Smooth muscle cell (in vitro differentiated cells): Measurements from ENCODE around the gene SSX1. TPM values are rescaled to one million over a fixed set of nuclear protein-coding genes. Genes with fewer than 3 reads are reported as not detected.
"Not testable (repeated sequence)": the region's sequence is repeated elsewhere in the genome, so short reads cannot be mapped to it uniquely, and the experiment has no call there.

Source experiments
- DNase-seq: peaks from one replicate; lab custom pipeline; 2025; ENCODE audit not compliant: unreplicated experiment; lab: John Stamatoyannopoulos, UW
- H2AFZ ChIP-seq: fragments of 200-600 bp; sonication (generic); 2 replicates; pipeline ENCODE4 v1.6.0; 2016; ENCODE audit warnings: antibody characterized with exemption, low read depth, mild to moderate bottlenecking
- H3F3A ChIP-seq: fragments of 200-600 bp; sonication (generic); 2 replicates; pipeline ENCODE4 v1.6.0; 2017; ENCODE audit warnings: antibody characterized with exemption, low read depth
- H3K27ac ChIP-seq: fragments of 200-600 bp; sonication (generic); 2 replicates; pipeline ENCODE4 v1.5.1; 2016; ENCODE audit warnings: low read depth, mild to moderate bottlenecking
- H3K27me3 ChIP-seq: fragments of 200-600 bp; sonication (generic); 2 replicates; pipeline ENCODE4 v1.6.1; 2016; ENCODE audit warnings: low read depth, mild to moderate bottlenecking
- H3K36me3 ChIP-seq: fragments of 200-600 bp; sonication (generic); 2 replicates; pipeline ENCODE4 v1.5.1; 2016; ENCODE audit warnings: low read depth
- H3K4me1 ChIP-seq: fragments of 200-600 bp; sonication (generic); 2 replicates; pipeline ENCODE4 v1.5.1; 2016; ENCODE audit warnings: low read depth
- H3K4me2 ChIP-seq: fragments of 200-600 bp; sonication (generic); 2 replicates; pipeline ENCODE4 v1.6.0; 2016; ENCODE audit warnings: mild to moderate bottlenecking
- H3K4me3 ChIP-seq: fragments of 200-600 bp; sonication (generic); 2 replicates; pipeline ENCODE4 v1.5.1; 2016; ENCODE audit warnings: mild to moderate bottlenecking
- H3K79me2 ChIP-seq: fragments of 200-600 bp; sonication (generic); 2 replicates; pipeline ENCODE4 v1.6.0; 2016; ENCODE audit warnings: low read depth, mild to moderate bottlenecking
- H3K9ac ChIP-seq: fragments of 200-600 bp; sonication (generic); 2 replicates; pipeline ENCODE4 v1.6.0; 2016; ENCODE audit warnings: low read depth
- H3K9me3 ChIP-seq: fragments of 200-600 bp; sonication (generic); replicated peaks from 2 replicates; pipeline ENCODE4 v1.5.1; 2016; ENCODE audit warnings: low read depth
- H4K20me1 ChIP-seq: fragments of 200-600 bp; sonication (generic); 2 replicates; pipeline ENCODE4 v1.6.0; 2016; ENCODE audit warnings: low read depth
- WGBS: methylation state at CpG from one replicate; pipeline ENCODE4 v1.1.7; 2016; ENCODE audit warnings: low lambda C conversion rate; 5-methylcytosine and 5-hydroxymethylcytosine counted together
- polyA plus RNA-seq: library from polyadenylated mRNA; unstranded; fragments of >200 nt; fragmentation: Nextera tagmentation; extraction: Ambion mirVana; gene quantifications from 2 replicates; pipeline ENCODE4 v1.2.1, GENCODE V29; 2016
- small RNA-seq: library from RNA; depleted of rRNA; stranded (forward); fragments of <200 nt; gene quantifications from one replicate; pipeline ENCODE3, GENCODE V24; 2014
- total RNA-seq: library from RNA; depleted of rRNA; stranded (reverse); fragments of >200 nt; gene quantifications from 2 replicates; pipeline ENCODE4 v1.2.3, GENCODE V29; 2014
- TF ChIP-seq, protein P1 (sequence below): fragments of 200-600 bp; sonication (generic); IDR thresholded peaks from 2 replicates; pipeline ENCODE4 v1.5.1; 2017; ENCODE audit warnings: borderline replicate concordance, mild to moderate bottlenecking, antibody characterized with exemption; ENCODE audit not compliant: insufficient read depth, poor library complexity, severe bottlenecking

The SSX1 gene
- total and polyA plus RNA-seq, 2 experiments from 2014 or later: not detected

DNA sequence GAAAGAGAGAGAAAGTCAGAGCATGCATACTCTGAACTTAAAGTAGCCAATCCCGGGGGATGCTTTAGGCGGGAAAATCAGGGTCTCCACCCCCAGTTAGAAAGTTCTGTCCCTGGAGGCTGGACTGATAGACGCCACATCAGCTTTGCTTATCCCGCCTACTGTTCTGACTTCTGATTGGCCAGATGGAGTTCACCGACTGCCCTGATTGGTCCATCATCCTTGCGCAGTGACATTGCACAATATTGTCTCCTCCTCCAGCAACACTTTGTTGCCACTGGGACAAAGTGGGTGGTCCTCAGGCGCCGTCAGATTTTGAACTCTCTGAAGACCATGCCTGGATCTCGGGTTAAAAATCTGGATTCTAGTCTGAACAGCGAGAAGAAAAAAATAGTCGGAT, 51.0 kb downstream of the SSX1 start:
- WGBS: 87% methylated on average over 11 of the region's 11 CpGs
- Histone ChIP-seq H3K9ac (no peak overlapping the region), H3K27me3 (no peaks in the 10 kb centered on the region), H3K4me3 (no peak overlapping the region), H3K36me3 (no peaks in the 10 kb centered on the region), H3K9me3 (no peaks in the 10 kb centered on the region), H3K27ac (no peak overlapping the region), H3K4me2 (no peak overlapping the region), H3F3A (no peaks in the 10 kb centered on the region), H4K20me1 (no peaks in the 10 kb centered on the region), H3K4me1 (no peaks in the 10 kb centered on the region), H2AFZ (no peak overlapping the region), H3K79me2 (no peaks in the 10 kb centered on the region)
- TF ChIP-seq, protein P1, sequence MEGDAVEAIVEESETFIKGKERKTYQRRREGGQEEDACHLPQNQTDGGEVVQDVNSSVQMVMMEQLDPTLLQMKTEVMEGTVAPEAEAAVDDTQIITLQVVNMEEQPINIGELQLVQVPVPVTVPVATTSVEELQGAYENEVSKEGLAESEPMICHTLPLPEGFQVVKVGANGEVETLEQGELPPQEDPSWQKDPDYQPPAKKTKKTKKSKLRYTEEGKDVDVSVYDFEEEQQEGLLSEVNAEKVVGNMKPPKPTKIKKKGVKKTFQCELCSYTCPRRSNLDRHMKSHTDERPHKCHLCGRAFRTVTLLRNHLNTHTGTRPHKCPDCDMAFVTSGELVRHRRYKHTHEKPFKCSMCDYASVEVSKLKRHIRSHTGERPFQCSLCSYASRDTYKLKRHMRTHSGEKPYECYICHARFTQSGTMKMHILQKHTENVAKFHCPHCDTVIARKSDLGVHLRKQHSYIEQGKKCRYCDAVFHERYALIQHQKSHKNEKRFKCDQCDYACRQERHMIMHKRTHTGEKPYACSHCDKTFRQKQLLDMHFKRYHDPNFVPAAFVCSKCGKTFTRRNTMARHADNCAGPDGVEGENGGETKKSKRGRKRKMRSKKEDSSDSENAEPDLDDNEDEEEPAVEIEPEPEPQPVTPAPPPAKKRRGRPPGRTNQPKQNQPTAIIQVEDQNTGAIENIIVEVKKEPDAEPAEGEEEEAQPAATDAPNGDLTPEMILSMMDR: no peak
- no peak for DNase-seq

DNA sequence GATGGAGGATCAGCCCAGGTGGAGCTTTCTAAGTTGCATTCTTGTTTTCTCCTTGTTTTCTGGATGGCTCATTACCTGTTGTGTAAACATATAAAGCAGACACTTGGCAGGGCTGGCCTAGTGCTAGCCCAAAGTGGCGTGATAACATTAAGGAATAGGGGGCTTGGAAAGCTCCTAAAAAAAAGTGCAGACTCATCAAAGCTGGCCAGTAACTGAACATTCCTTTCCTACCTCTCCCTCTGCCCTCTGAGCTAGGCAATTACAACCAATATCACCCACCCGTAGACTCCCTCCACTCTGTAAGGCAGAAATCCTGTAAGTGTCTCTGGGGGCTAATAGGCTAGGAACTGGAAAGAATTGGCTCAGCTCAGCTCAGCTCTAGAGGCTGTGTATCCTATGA, 58.8 kb downstream of the SSX1 start:
- not testable (repeated sequence) for H3K9me3 ChIP-seq, H3K36me3 ChIP-seq, H4K20me1 ChIP-seq, H3K9ac ChIP-seq, H3K4me1 ChIP-seq, DNase-seq, H3F3A ChIP-seq, H2AFZ ChIP-seq, H3K79me2 ChIP-seq, H3K27ac ChIP-seq, H3K4me3 ChIP-seq, H3K4me2 ChIP-seq, H3K27me3 ChIP-seq
- 90% methylated on average over 2 of the region's 2 CpGs for WGBS

Small RNA genes lying within 50 kb of the gene (small RNA-seq; reads per million reads assigned to genes)
- gene AC245047.3: not detected
- not detected for gene AC245047.4
- gene RNA5SP503: not detected

Other genes with a start within 250 kb of the SSX1 start
- gene SPACA5, start 248.4 kb upstream of the SSX1 start, total RNA-seq: not detected in 2 replicates
- gene SPACA5, start 248.4 kb upstream of the SSX1 start, polyA plus RNA-seq: not detected in 2 replicates
- gene ZNF630, start 183.8 kb upstream of the SSX1 start, total RNA-seq: 5.0 and 7.9 TPM in 2 replicates
- 2.1 and 2.2 TPM in 2 replicates for gene ZNF630, start 183.8 kb upstream of the SSX1 start, polyA plus RNA-seq
- gene SPACA5B, start 124.8 kb upstream of the SSX1 start, total RNA-seq: not detected in 2 replicates
- gene SPACA5B, start 124.8 kb upstream of the SSX1 start, polyA plus RNA-seq: not detected in 2 replicates
- not detected in 2 replicates for gene SSX5, start 58.6 kb upstream of the SSX1 start, total RNA-seq
- gene SSX5, start 58.6 kb upstream of the SSX1 start, polyA plus RNA-seq: not detected in 2 replicates
- not detected in 2 replicates for gene SSX3, start 101.3 kb downstream of the SSX1 start, total RNA-seq
- gene SSX3, start 101.3 kb downstream of the SSX1 start, polyA plus RNA-seq: not detected in 2 replicates
- gene SSX4, start 128.1 kb downstream of the SSX1 start, total RNA-seq: not detected in 2 replicates
- gene SSX4, start 128.1 kb downstream of the SSX1 start, polyA plus RNA-seq: not detected in 2 replicates
- gene SSX4B, start 156.6 kb downstream of the SSX1 start, total RNA-seq: not detected in 2 replicates
- not detected in 2 replicates for gene SSX4B, start 156.6 kb downstream of the SSX1 start, polyA plus RNA-seq
- gene SLC38A5, start 214.9 kb downstream of the SSX1 start, total RNA-seq: 69.4 and 79.0 TPM in 2 replicates
- gene SLC38A5, start 214.9 kb downstream of the SSX1 start, polyA plus RNA-seq: 68.7 and 88.7 TPM in 2 replicates
- 60.6 and 78.9 TPM in 2 replicates for gene FTSJ1, start 220.8 kb downstream of the SSX1 start, total RNA-seq
- gene FTSJ1, start 220.8 kb downstream of the SSX1 start, polyA plus RNA-seq: 80.8 and 82.4 TPM in 2 replicates